DOHH2 (cell line): ENCODE results near the gene TDRD10.
A peak's percentile ranks its signal among the peaks of the same experiment; 100 is the strongest.

ENCODE experiments used
- H3F3A ChIP-seq: fragments of 200-600 bp; sonication (generic), shearing (Covaris generic); 2 replicates; pipeline ENCODE4 v1.6.0; 2016; ENCODE audit warnings: antibody characterized with exemption, mild to moderate bottlenecking; ENCODE audit not compliant: control insufficient read depth, insufficient read depth
- H3K27ac ChIP-seq: fragments of 200-600 bp; sonication (generic); 2 replicates; pipeline ENCODE4 v1.5.1; 2014; ENCODE audit warnings: low read depth, mild to moderate bottlenecking, low read length, moderate library complexity
- H3K27me3 ChIP-seq: fragments of 200-600 bp; sonication (generic); 2 replicates; pipeline ENCODE4 v1.6.1; 2014; ENCODE audit warnings: mild to moderate bottlenecking, low read length, mixed read lengths; ENCODE audit not compliant: control insufficient read depth
- H3K36me3 ChIP-seq: fragments of 200-600 bp; sonication (generic); 2 replicates; pipeline ENCODE4 v1.6.1; 2014; ENCODE audit warnings: mild to moderate bottlenecking, low read length, moderate library complexity, mixed read lengths; ENCODE audit not compliant: control insufficient read depth
- H3K4me1 ChIP-seq: fragments of 200-600 bp; sonication (generic); 2 replicates; pipeline ENCODE4 v1.6.1; 2014; ENCODE audit warnings: mild to moderate bottlenecking, low read length, mixed read lengths; ENCODE audit not compliant: control insufficient read depth
- H3K4me2 ChIP-seq: fragments of 200-600 bp; sonication (generic); 2 replicates; pipeline ENCODE4 v1.6.0; 2014; ENCODE audit warnings: mild to moderate bottlenecking, low read length, moderate library complexity
- H3K4me3 ChIP-seq: fragments of 200-600 bp; sonication (generic); 2 replicates; pipeline ENCODE4 v1.5.1; 2014; ENCODE audit warnings: mild to moderate bottlenecking, low read length, mixed read lengths
- H3K79me2 ChIP-seq: fragments of 200-600 bp; sonication (generic); 2 replicates; pipeline ENCODE4 v1.6.1; 2014; ENCODE audit warnings: mild to moderate bottlenecking, low read length, mixed read lengths; ENCODE audit not compliant: control insufficient read depth
- H3K9me2 ChIP-seq: fragments of 200-600 bp; sonication (generic); replicated peaks from 2 replicates; pipeline ENCODE4 v1.6.1; 2014; ENCODE audit warnings: mild to moderate bottlenecking, low read length, mixed read lengths; ENCODE audit not compliant: control insufficient read depth
- H3K9me3 ChIP-seq: fragments of 200-600 bp; sonication (generic); 2 replicates; pipeline ENCODE4 v1.6.1; 2014; ENCODE audit warnings: antibody characterized with exemption, low read length, mixed read lengths; ENCODE audit not compliant: control insufficient read depth, insufficient read depth
- H4K20me1 ChIP-seq: fragments of 200-600 bp; sonication (generic); 2 replicates; pipeline ENCODE4 v1.6.0; 2014; ENCODE audit warnings: low read depth, mild to moderate bottlenecking, antibody characterized with exemption, low read length, moderate library complexity; ENCODE audit not compliant: control insufficient read depth, insufficient read depth
- CTCF ChIP-seq: fragments of 200-600 bp; sonication (generic); IDR thresholded peaks from one replicate; pipeline ENCODE4 v1.5.1; 2014; ENCODE audit warnings: antibody characterized with exemption, mild to moderate bottlenecking, low read depth, low read length; ENCODE audit not compliant: poor library complexity, severe bottlenecking
- EZH2phosphoT487 ChIP-seq: fragments of 200-600 bp; sonication (generic); IDR thresholded peaks from 2 replicates; pipeline ENCODE4 v1.6.1; 2017; ENCODE audit warnings: borderline replicate concordance, mild to moderate bottlenecking, antibody characterized with exemption, low read length, moderate library complexity, mixed read lengths

TDRD10 gene

GRCh38 chr1:154584267-154584994 lies 82.4 kb downstream of the TDRD10 start:
- Histone ChIP-seq H3F3A (0 out of 2 replicates have a peak, but pooled peaks cover 5% of the 10 kb centered on the region), H3K27ac (peak overlapping the region; percentile 54), H3K79me2 (no peaks in the 10 kb centered on the region), H3K4me3 (no peak overlapping the region), H3K4me1 (peaks cover 30% of the 10 kb centered on the region), H4K20me1 (0 out of 2 replicates have a peak, but pooled peaks cover 3% of the 10 kb centered on the region), H3K27me3 (no peaks in the 10 kb centered on the region), H3K9me2 (no peaks in the 10 kb centered on the region), H3K9me3 (no peaks in the 10 kb centered on the region), H3K4me2 (peak overlapping the region; percentile 45), H3K36me3 (peaks cover 100% of the 10 kb centered on the region)
- TF ChIP-seq EZH2phosphoT487 (no peak), CTCF (peak; percentile 50)

- Histone ChIP-seq H3K9me3 (no peaks in the 10 kb centered on the region), H3K27me3 (no peaks in the 10 kb centered on the region), H3K79me2 (no peaks in the 10 kb centered on the region), H3K27ac (no peak overlapping the region), H3F3A (0 out of 2 replicates have a peak, but pooled peaks cover 5% of the 10 kb centered on the region), H3K36me3 (peaks cover 100% of the 10 kb centered on the region), H3K4me1 (peaks cover 27% of the 10 kb centered on the region), H3K9me2 (no peaks in the 10 kb centered on the region), H3K4me2 (no peak overlapping the region), H4K20me1 (0 out of 2 replicates have a peak, but pooled peaks cover 3% of the 10 kb centered on the region), H3K4me3 (no peak overlapping the region)
- TF ChIP-seq CTCF = no peak
These were observed 84.2 kb downstream of the TDRD10 start for GRCh38 chr1:154586231-154586630.

- 0 out of 2 replicates have a peak, but pooled peaks cover 5% of the 10 kb centered on the region for H3F3A ChIP-seq
- H3K27me3 ChIP-seq = no peaks in the 10 kb centered on the region
- H3K9me2 ChIP-seq = no peaks in the 10 kb centered on the region
- H3K36me3 ChIP-seq = peaks cover 100% of the 10 kb centered on the region
- no peak overlapping the region for H3K27ac ChIP-seq
- no peak overlapping the region for H3K4me3 ChIP-seq
- H3K4me1 ChIP-seq = peaks cover 27% of the 10 kb centered on the region
- 0 out of 2 replicates have a peak, but pooled peaks cover 3% of the 10 kb centered on the region for H4K20me1 ChIP-seq
- TF ChIP-seq EZH2phosphoT487 = no peak
- no peak for TF ChIP-seq CTCF
- no peaks in the 10 kb centered on the region for H3K9me3 ChIP-seq
- H3K4me2 ChIP-seq = no peak overlapping the region
- H3K79me2 ChIP-seq = no peaks in the 10 kb centered on the region
These were observed 84.6 kb downstream of the TDRD10 start for GRCh38 chr1:154586641-154587040.
